Body of pancreas (tissue), 4 donors: ENCODE measurements around the gene HAUS7. TPM values are rescaled to one million over a fixed set of nuclear protein-coding genes. Genes with fewer than 3 reads are reported as not detected.

ENCODE experiments used
- ATAC-seq: fragments of 150-250 bp; one replicate; pipeline ENCODE4 v1.9.1; 2016
- DNase-seq, 4 donors: peaks; one replicate each; pipeline ENCODE4 v3.0.0-alpha.2; 2019
- H3K27ac ChIP-seq, 4 donors: fragments of 200-600 bp; sonication (generic); 1 replicate in 3 of 4; 2 replicates in 1 of 4; pipeline versions ENCODE4 v1.5.1 to v1.6.1; 2016 to 2019; ENCODE audit warnings: mild to moderate bottlenecking in 1 of 4, mixed read lengths in 1 of 4, moderate library complexity in 1 of 4
- H3K27me3 ChIP-seq, 2 donors: fragments of 200-600 bp; sonication (generic); one replicate each; pipeline ENCODE4 v1.6.0; 2016; ENCODE audit warnings: mild to moderate bottlenecking in 1 of 2
- H3K36me3 ChIP-seq, 2 donors: fragments of 200-600 bp; sonication (generic); replicated peaks in 1 of 2; 2 replicates each; pipeline ENCODE4 v1.5.1; 2016; ENCODE audit warnings: low read depth in 2 of 2; ENCODE audit not compliant: insufficient read depth in 1 of 2
- H3K4me1 ChIP-seq: fragments of 200-600 bp; sonication (generic); one replicate; pipeline ENCODE4 v1.6.0; 2016
- H3K4me3 ChIP-seq, 2 donors: fragments of 200-600 bp; sonication (generic); 1 replicate in 1 of 2; 2 replicates in 1 of 2; pipeline ENCODE4 v1.5.1; 2016 to 2019
- H3K9me3 ChIP-seq, 3 donors: fragments of 200-600 bp; sonication (generic); 1 replicate in 2 of 3; 2 replicates in 1 of 3; pipeline ENCODE4 v1.5.1; 2016
- CTCF ChIP-seq, 7 experiments: fragments of 450-650 bp in 4 of 7; fragments of 200-600 bp in 3 of 7; sonication (generic) in 3 of 7; IDR thresholded peaks; one replicate each; pipeline ENCODE4 v1.5.1; 2016 to 2019; ENCODE audit warnings: antibody characterized with exemption in 7 of 7
- POLR2A ChIP-seq, 3 donors: fragments of 450-650 bp; IDR thresholded peaks; one replicate each; pipeline ENCODE4 v1.6.1; 2016; ENCODE audit warnings: antibody characterized with exemption in 3 of 3, mild to moderate bottlenecking in 2 of 3
- WGBS, 2 donors: methylation state at CpG; one replicate each; pipeline ENCODE4 v1.1.5; 2017; 5-methylcytosine and 5-hydroxymethylcytosine counted together
- intact Hi-C: fragments of 100-400 bp; cut with DNase I; formaldehyde crosslinking; loops from one replicate; pipeline ENCODE4 v1.15.1; 2023
- total RNA-seq, 2 donors: library from RNA; depleted of rRNA; stranded (reverse); fragments of >200 nt; gene quantifications; one replicate each; pipeline ENCODE4 v1.1.0, GENCODE V29; 2016

The HAUS7 gene
- total RNA-seq, 2 donors from 2014 or later: 3.1 to 38.2 TPM

- no peak for TF ChIP-seq POLR2A (IDR thresholded peaks at IDR 0.05)
- TF ChIP-seq CTCF (IDR thresholded peaks at IDR 0.05): no peak
- Histone ChIP-seq H3K4me3 (no peak overlapping the region), H3K4me1 (peaks cover 6% of the 10 kb centered on the region), H3K27me3 (no peaks in the 10 kb centered on the region), H3K36me3 (no peaks in the 10 kb centered on the region), H3K9me3 (no peaks in the 10 kb centered on the region), H3K27ac (no peak overlapping the region)
- intact Hi-C loops: no loop called here
- DNase-seq: peak; percentile 54 to 69 (median 61)
- ATAC-seq: no peak
- WGBS, 2 donors: 4% methylated on average over 5 of the region's 59 CpGs; no CpG with 5 or more reads in 1 of the 2 donors
Measured at GRCh38 chrX:153474718-153475117, 4.3 kb upstream of the HAUS7 start.

DNA sequence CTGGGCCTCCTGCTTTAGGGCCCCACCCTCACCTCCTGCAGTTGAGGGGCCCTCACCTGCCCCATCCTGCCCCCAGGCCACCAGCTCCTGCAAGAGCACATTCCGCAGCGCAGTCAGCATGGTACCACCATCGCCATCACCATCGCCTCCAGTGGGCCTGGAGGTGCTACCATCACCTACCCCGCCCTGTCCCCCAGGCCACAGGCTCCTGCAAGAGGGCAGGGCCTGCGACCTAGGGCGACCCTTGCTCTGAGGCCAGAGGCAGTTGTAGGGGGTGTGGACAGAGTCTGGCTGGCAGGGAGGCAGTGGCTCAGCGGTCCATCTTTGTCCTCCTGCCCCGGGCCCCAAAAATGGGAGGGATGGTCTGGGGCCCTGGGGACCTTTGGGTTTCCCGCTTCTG, 3.9 kb upstream of the HAUS7 start:
- DNase-seq (no peak), ATAC-seq (no peak)
- intact Hi-C loops: no loop called here
- Histone ChIP-seq H3K36me3 (no peaks in the 10 kb centered on the region), H3K4me3 (no peak overlapping the region), H3K4me1 (peaks cover 11% of the 10 kb centered on the region), H3K27me3 (no peaks in the 10 kb centered on the region), H3K27ac (no peak overlapping the region), H3K9me3 (no peaks in the 10 kb centered on the region)
- WGBS, 2 donors: 96 to 97% methylated on average over 5 to 6 of the region's 10 CpGs
- TF ChIP-seq CTCF (IDR thresholded peaks at IDR 0.05) (no peak), POLR2A (IDR thresholded peaks at IDR 0.05) (no peak)

- H3K9me3 ChIP-seq: no peaks in the 10 kb centered on the region
- peaks cover 16% of the 10 kb centered on the region for H3K4me1 ChIP-seq
- ATAC-seq: no peak
- 100% methylated on average over 3 of the region's 10 CpGs; no CpG with 5 or more reads in 1 of the 2 donors for WGBS, 2 donors
- H3K27ac ChIP-seq: no peak overlapping the region
- no peaks in the 10 kb centered on the region for H3K27me3 ChIP-seq
- no peak overlapping the region for H3K4me3 ChIP-seq
- H3K36me3 ChIP-seq: no peaks in the 10 kb centered on the region
- intact Hi-C loops: no loop called here
- no peak for TF ChIP-seq CTCF (IDR thresholded peaks at IDR 0.05)
- no peak for TF ChIP-seq POLR2A (IDR thresholded peaks at IDR 0.05)
- no peak for DNase-seq
Measured at GRCh38 chrX:153473126-153473525, 2.8 kb upstream of the HAUS7 start.

DNA sequence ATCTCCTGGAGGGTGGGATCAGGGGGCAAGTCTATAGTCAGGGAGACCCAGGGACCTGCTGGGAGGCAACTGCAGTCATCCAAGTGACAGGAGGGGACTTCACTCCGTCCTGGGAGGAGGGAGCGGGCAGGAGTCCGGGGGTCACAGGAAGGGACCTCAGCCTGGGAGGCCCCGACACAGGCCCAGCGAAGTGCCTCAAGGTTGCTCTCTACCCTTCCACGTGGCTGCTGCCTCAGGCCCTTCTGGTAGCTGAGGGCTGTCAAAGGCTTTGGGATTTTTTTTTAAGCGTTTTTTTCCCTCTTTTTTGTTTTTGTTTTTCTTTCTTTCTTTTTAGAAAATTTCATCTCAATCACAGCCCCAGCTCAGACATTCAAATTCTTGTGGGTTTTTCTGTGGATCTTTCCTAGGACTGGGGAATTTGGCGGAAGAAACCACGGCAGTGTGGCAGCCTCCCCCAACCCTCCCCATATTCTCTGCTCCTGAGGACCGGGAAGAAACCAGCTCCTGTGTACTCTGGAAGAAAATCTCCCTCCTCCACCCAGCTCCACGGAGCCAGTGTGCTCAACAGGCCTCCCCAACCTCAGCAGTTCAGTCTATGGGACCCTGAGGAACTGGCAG, 1.4 kb upstream of the HAUS7 start:
- TF ChIP-seq POLR2A (IDR thresholded peaks at IDR 0.05) (no peak), CTCF (IDR thresholded peaks at IDR 0.05) (no peak)
- intact Hi-C loops: no loop called here
- 69 to 77% methylated on average over 7 of the region's 11 CpGs for WGBS, 2 donors
- H3K4me3 ChIP-seq: no peak overlapping the region
- no peaks in the 10 kb centered on the region for H3K36me3 ChIP-seq
- DNase-seq (no peak), ATAC-seq (no peak)
- H3K27ac ChIP-seq: no peak overlapping the region
- H3K9me3 ChIP-seq: no peaks in the 10 kb centered on the region
- H3K27me3 ChIP-seq: no peaks in the 10 kb centered on the region
- H3K4me1 ChIP-seq: peaks cover 16% of the 10 kb centered on the region

GRCh38 chrX:153469811-153470410, 465 bp downstream of the HAUS7 start:
- Histone ChIP-seq H3K27ac (peak overlapping the region in 3 of 4 donors; percentile 1 to 71 (median 66)), H3K36me3 (no peaks in the 10 kb centered on the region), H3K4me3 (peak overlapping the region in 1 of 2 donors; percentile 52), H3K27me3 (no peaks in the 10 kb centered on the region), H3K9me3 (no peaks in the 10 kb centered on the region), H3K4me1 (peaks cover 12% of the 10 kb centered on the region)
- intact Hi-C loops: no loop called here
- DNase-seq (peak in 1 of 4 donors; percentile 22), ATAC-seq (peak; percentile 22)
- 0% methylated on average over 1 to 28 of the region's 32 CpGs for WGBS, 2 donors
- TF ChIP-seq POLR2A (IDR thresholded peaks at IDR 0.05) (no peak), CTCF (IDR thresholded peaks at IDR 0.05) (peak in 3 of 7 experiments; percentile 2 to 40 (median 26))
